CD8-positive, alpha-beta memory T cell (primary cell): ENCODE measurements around the gene SHISA6. TPM values are rescaled to one million over a fixed set of nuclear protein-coding genes. Genes with fewer than 3 reads are reported as not detected.

Experiments used
- CTCF ChIA-PET: fragments of 350-600 bp; sonication (Branson Sonifier 250); formaldehyde crosslinking; loops from one replicate; lab custom pipeline; 2021; ENCODE audit warnings: antibody characterized with exemption; lab: Charles Lee
- POLR2A ChIA-PET: fragments of 350-600 bp; sonication (Branson Sonifier 250); formaldehyde crosslinking; loops from one replicate; lab custom pipeline; 2021; ENCODE audit warnings: antibody characterized with exemption; lab: Charles Lee
- DNase-seq, 5 donors: peaks; one replicate each; pipeline versions ENCODE4 v3.0.0 to v3.0.0-alpha.2; 2020 to 2022; ENCODE audit warnings: mixed read lengths in 1 of 5
- H3K27ac ChIP-seq: one replicate; pipeline ENCODE4 v1.7.0; 2013; ENCODE audit warnings: low read depth, mild to moderate bottlenecking, low read length, moderate library complexity
- H3K27me3 ChIP-seq: 2 replicates; pipeline ENCODE4 v1.7.0; 2013; ENCODE audit warnings: low read length, mild to moderate bottlenecking; ENCODE audit not compliant: insufficient read depth, poor library complexity, severe bottlenecking
- H3K36me3 ChIP-seq: 2 replicates; pipeline ENCODE4 v1.7.0; 2013; ENCODE audit warnings: mild to moderate bottlenecking, low read length, moderate library complexity; ENCODE audit not compliant: insufficient read depth
- H3K4me1 ChIP-seq: 2 replicates; pipeline ENCODE4 v1.7.0; 2013; ENCODE audit warnings: mild to moderate bottlenecking, low read length, moderate library complexity; ENCODE audit not compliant: insufficient read depth
- H3K4me3 ChIP-seq: 2 replicates; pipeline ENCODE4 v1.7.0; 2013; ENCODE audit warnings: mild to moderate bottlenecking, low read length
- H3K9me3 ChIP-seq: 2 replicates; pipeline ENCODE4 v1.7.0; 2013; ENCODE audit warnings: mild to moderate bottlenecking, low read length
- H3K27ac Mint-ChIP-seq, 8 donors: one replicate each; pipeline ENCODE4 v1.8.0; 2020 to 2021; ENCODE audit warnings: mixed read lengths in 8 of 8, mild to moderate bottlenecking in 6 of 8, inconsistent platforms in 3 of 8, moderate library complexity in 3 of 8
- H3K27me3 Mint-ChIP-seq, 2 donors: one replicate each; pipeline ENCODE4 v1.8.0; 2020 to 2021; ENCODE audit warnings: mixed read lengths in 2 of 2, mild to moderate bottlenecking in 1 of 2, moderate library complexity in 1 of 2
- H3K36me3 Mint-ChIP-seq, 3 donors: one replicate each; pipeline ENCODE4 v1.8.0; 2020 to 2021; ENCODE audit warnings: mixed read lengths in 3 of 3, inconsistent platforms in 1 of 3, mild to moderate bottlenecking in 1 of 3
- H3K4me1 Mint-ChIP-seq, 3 donors: one replicate each; pipeline ENCODE4 v1.8.0; 2020 to 2021; ENCODE audit warnings: mixed read lengths in 3 of 3, inconsistent platforms in 1 of 3, mild to moderate bottlenecking in 1 of 3
- H3K4me3 Mint-ChIP-seq, 7 donors: one replicate each; pipeline ENCODE4 v1.8.0; 2020 to 2021; ENCODE audit warnings: mixed read lengths in 7 of 7, mild to moderate bottlenecking in 6 of 7, moderate library complexity in 4 of 7, inconsistent platforms in 2 of 7
- H3K9me3 Mint-ChIP-seq, 5 donors: one replicate each; pipeline ENCODE4 v1.8.0; 2020 to 2022; ENCODE audit warnings: mixed read lengths in 5 of 5, mild to moderate bottlenecking in 3 of 5, moderate library complexity in 2 of 5, inconsistent platforms in 1 of 5
- polyA plus RNA-seq: library from polyadenylated mRNA; unstranded; fragments of 300-500 nt; fragmentation: Illumina TruSeq; gene quantifications from one replicate; pipeline ENCODE4 v1.2.3, GENCODE V29; 2021
- total RNA-seq, 2 experiments: library from RNA; stranded (reverse); gene quantifications; one replicate each; pipeline ENCODE4 v1.2.3, GENCODE V29; 2021

SHISA6 gene
- total and polyA plus RNA-seq, 3 experiments from 2014 or later: not detected

- H3K27me3 ChIP-seq: no peaks in the 10 kb centered on the region
- H3K27ac ChIP-seq: no peak overlapping the region
- DNase-seq: no peak
- CTCF ChIA-PET: no interaction called here
- no peak overlapping the region for H3K27ac Mint-ChIP-seq
- H3K4me3 Mint-ChIP-seq: no peak overlapping the region
- H3K9me3 ChIP-seq: no peaks in the 10 kb centered on the region
- peaks cover 0 to 2% of the 10 kb centered on the region in 2 donors for H3K27me3 Mint-ChIP-seq
- no peaks in the 10 kb centered on the region for H3K4me1 ChIP-seq
- no peaks in the 10 kb centered on the region for H3K36me3 ChIP-seq
- POLR2A ChIA-PET: no interaction called here
- peaks cover 0 to 6% (median 3%) of the 10 kb centered on the region in 5 donors for H3K9me3 Mint-ChIP-seq
- H3K4me3 ChIP-seq: no peak overlapping the region
- H3K36me3 Mint-ChIP-seq: no peaks in the 10 kb centered on the region
- no peaks in the 10 kb centered on the region for H3K4me1 Mint-ChIP-seq
Observed at GRCh38 chr17:11340803-11341202, 99.8 kb downstream of the SHISA6 start.

- CTCF ChIA-PET: no interaction called here
- POLR2A ChIA-PET: no interaction called here
- H3K4me3 ChIP-seq: no peak overlapping the region
- DNase-seq: no peak
- no peak overlapping the region for H3K27ac ChIP-seq
- Mint-ChIP-seq H3K4me3 (no peak overlapping the region), H3K27me3 (peaks cover 0 to 2% of the 10 kb centered on the region in 2 donors), H3K36me3 (no peaks in the 10 kb centered on the region), H3K9me3 (peaks cover 0 to 4% (median 3%) of the 10 kb centered on the region in 5 donors), H3K27ac (no peak overlapping the region), H3K4me1 (no peaks in the 10 kb centered on the region)
- H3K27me3 ChIP-seq: no peaks in the 10 kb centered on the region
- H3K36me3 ChIP-seq: no peaks in the 10 kb centered on the region
- no peaks in the 10 kb centered on the region for H3K9me3 ChIP-seq
- no peaks in the 10 kb centered on the region for H3K4me1 ChIP-seq
Observed at GRCh38 chr17:11342138-11342537, 101.1 kb downstream of the SHISA6 start.

- no peak overlapping the region for H3K4me3 ChIP-seq
- H3K9me3 Mint-ChIP-seq: peaks cover 0 to 13% (median 3%) of the 10 kb centered on the region in 5 donors
Observed at GRCh38 chr17:11349106-11349505, 108.1 kb downstream of the SHISA6 start.

DNA sequence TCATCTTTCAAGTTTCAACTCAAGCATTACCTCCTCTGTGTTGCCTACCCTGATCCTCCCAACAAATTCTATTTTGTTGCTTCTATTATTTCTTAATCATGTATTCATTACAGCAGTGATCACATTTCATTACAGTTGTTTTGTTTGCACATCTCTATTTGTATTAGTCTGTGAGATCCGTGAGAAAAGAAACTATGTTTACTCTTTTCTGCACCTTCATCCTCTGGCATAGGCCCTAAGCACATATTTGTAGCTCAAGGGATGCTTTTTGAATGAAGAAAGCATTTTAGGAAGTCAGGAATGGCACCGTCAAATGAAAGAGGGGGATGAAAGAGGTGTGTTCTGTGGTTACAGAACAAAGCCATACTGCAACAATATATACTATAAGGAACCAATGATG lies 110.5 kb downstream of the SHISA6 start:
- Mint-ChIP-seq H3K9me3 (peaks cover 0 to 20% (median 5%) of the 10 kb centered on the region in 5 donors), H3K4me1 (no peaks in the 10 kb centered on the region), H3K36me3 (no peaks in the 10 kb centered on the region), H3K4me3 (no peak overlapping the region), H3K27me3 (no peaks in the 10 kb centered on the region), H3K27ac (no peak overlapping the region)
- ChIA-PET CTCF (no interaction called here), POLR2A (no interaction called here)
- Histone ChIP-seq H3K27ac (no peak overlapping the region), H3K9me3 (no peaks in the 10 kb centered on the region), H3K4me1 (no peaks in the 10 kb centered on the region), H3K36me3 (no peaks in the 10 kb centered on the region), H3K4me3 (no peak overlapping the region), H3K27me3 (no peaks in the 10 kb centered on the region)
- no peak for DNase-seq

More at GRCh38 chr17:11349106-11349505, 108.1 kb downstream of the SHISA6 start:
- ChIA-PET POLR2A (no interaction called here), CTCF (no interaction called here)
- Mint-ChIP-seq H3K27me3 (no peaks in the 10 kb centered on the region), H3K27ac (no peak overlapping the region), H3K36me3 (no peaks in the 10 kb centered on the region), H3K4me3 (no peak overlapping the region), H3K4me1 (no peaks in the 10 kb centered on the region)
- no peak overlapping the region for H3K27ac ChIP-seq
- no peaks in the 10 kb centered on the region for H3K9me3 ChIP-seq
- H3K36me3 ChIP-seq: no peaks in the 10 kb centered on the region
- H3K27me3 ChIP-seq: no peaks in the 10 kb centered on the region
- H3K4me1 ChIP-seq: no peaks in the 10 kb centered on the region
- DNase-seq: no peak

DNA sequence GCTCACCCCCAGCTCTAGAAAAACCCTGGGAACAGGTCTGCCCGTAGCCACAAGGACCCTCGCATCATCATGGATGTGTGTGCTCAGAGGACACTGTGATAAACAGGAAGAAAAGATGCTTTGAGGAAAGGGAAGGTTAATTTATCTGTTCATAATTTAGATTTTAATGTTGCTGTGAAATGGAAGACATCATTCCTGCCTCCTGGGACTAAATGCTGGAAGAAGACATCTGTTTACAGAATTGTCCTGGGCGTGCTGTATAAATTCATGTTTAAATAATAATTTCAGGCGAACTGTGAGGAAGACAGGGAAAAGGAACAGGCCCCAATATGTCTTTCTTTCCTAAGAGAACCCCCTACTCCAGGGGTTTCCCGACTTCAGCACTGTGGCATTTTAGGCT lies 112.6 kb downstream of the SHISA6 start:
- no peak overlapping the region for H3K27ac ChIP-seq
- no peaks in the 10 kb centered on the region for H3K9me3 ChIP-seq
- H3K4me3 ChIP-seq: no peak overlapping the region
- DNase-seq: no peak
- no peaks in the 10 kb centered on the region for H3K36me3 ChIP-seq
- CTCF ChIA-PET: no interaction called here
- no peak overlapping the region for H3K27ac Mint-ChIP-seq
- POLR2A ChIA-PET: no interaction called here
- no peaks in the 10 kb centered on the region for H3K36me3 Mint-ChIP-seq
- H3K4me1 ChIP-seq: no peaks in the 10 kb centered on the region
- no peaks in the 10 kb centered on the region for H3K4me1 Mint-ChIP-seq
- no peaks in the 10 kb centered on the region for H3K27me3 ChIP-seq
- H3K27me3 Mint-ChIP-seq: no peaks in the 10 kb centered on the region
- no peak overlapping the region for H3K4me3 Mint-ChIP-seq
- H3K9me3 Mint-ChIP-seq: peaks cover 0 to 19% (median 5%) of the 10 kb centered on the region in 5 donors

GRCh38 chr17:11356371-11356770 lies 115.4 kb downstream of the SHISA6 start:
- no peak for DNase-seq
- H3K27ac ChIP-seq: no peak overlapping the region

DNA sequence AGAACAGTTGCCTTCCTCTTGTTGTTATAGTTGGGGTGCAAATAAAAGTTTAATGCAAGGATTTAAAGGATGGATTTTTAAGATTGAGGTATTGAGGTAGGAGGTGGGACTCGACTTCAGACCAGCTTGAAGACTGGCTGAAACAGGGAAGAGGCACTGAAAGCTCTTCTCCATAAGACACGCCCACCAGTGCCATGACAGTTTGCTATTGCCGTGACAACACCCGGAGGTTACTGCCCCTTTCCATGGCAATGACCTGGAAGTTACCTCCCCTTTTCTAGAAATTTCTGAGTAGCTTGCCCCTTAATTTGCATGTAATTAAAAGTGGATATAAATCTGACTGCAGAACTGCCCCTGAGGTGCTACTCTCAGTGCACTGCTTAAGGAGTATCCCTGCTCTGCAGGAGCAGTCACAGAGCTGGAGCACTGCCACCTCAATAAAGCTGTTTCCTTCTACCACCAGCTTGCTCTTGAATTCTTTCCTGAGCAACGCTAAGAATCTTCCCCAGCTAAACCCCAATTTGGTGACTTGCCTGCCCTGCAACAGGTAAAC lies 122.6 kb downstream of the SHISA6 start:
- peaks cover 0 to 6% (median 3%) of the 10 kb centered on the region in 5 donors for H3K9me3 Mint-ChIP-seq
- no peak overlapping the region for H3K4me3 Mint-ChIP-seq
- no peaks in the 10 kb centered on the region for H3K36me3 Mint-ChIP-seq
- H3K36me3 ChIP-seq: no peaks in the 10 kb centered on the region
- no peak overlapping the region for H3K27ac ChIP-seq
- no peak overlapping the region for H3K4me3 ChIP-seq
- ChIA-PET CTCF (no interaction called here), POLR2A (no interaction called here)
- H3K9me3 ChIP-seq: no peaks in the 10 kb centered on the region
- no peak overlapping the region for H3K27ac Mint-ChIP-seq
- H3K27me3 Mint-ChIP-seq: no peaks in the 10 kb centered on the region
- H3K4me1 ChIP-seq: no peaks in the 10 kb centered on the region
- H3K27me3 ChIP-seq: no peaks in the 10 kb centered on the region
- no peak for DNase-seq
- no peaks in the 10 kb centered on the region for H3K4me1 Mint-ChIP-seq

More at GRCh38 chr17:11356371-11356770, 115.4 kb downstream of the SHISA6 start:
- no peaks in the 10 kb centered on the region for H3K27me3 ChIP-seq
- Mint-ChIP-seq H3K27me3 (no peaks in the 10 kb centered on the region), H3K9me3 (peaks cover 0 to 17% (median 4%) of the 10 kb centered on the region in 5 donors), H3K4me1 (no peaks in the 10 kb centered on the region), H3K36me3 (no peaks in the 10 kb centered on the region), H3K27ac (no peak overlapping the region), H3K4me3 (no peak overlapping the region)
- no peaks in the 10 kb centered on the region for H3K9me3 ChIP-seq
- no peak overlapping the region for H3K4me3 ChIP-seq
- no peaks in the 10 kb centered on the region for H3K4me1 ChIP-seq
- no peaks in the 10 kb centered on the region for H3K36me3 ChIP-seq
- POLR2A ChIA-PET: no interaction called here
- CTCF ChIA-PET: no interaction called here

DNA sequence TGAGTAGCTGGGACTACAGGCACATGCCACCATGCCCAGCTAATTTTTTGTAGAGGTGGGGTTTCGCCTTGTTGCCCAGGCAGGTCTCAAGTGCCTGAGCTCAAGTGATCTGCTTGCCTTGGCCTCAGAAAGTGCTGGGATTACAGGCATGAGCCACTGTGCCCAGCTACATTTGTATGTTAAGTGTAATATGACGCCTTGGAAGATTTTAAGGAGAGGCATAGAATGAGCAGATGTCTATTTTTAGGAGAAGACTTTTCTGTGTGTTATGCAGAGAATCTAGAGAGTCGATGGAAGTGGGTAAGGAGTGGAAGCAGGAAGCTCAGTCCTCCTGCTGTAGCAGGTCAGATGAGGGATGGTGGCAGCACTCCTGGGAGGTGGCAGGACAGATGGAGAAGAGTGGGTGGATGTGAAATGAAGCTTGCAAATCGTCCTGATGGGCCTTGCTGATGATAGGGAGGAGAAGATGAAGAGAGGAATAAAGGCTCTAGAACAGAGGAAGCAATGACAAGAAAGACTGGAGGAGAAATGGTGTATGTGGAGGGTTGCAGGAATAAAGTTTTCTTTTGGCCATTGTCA lies 125.3 kb downstream of the SHISA6 start:
- H3K27me3 Mint-ChIP-seq: no peaks in the 10 kb centered on the region
- CTCF ChIA-PET: no interaction called here
- no peak overlapping the region for H3K27ac Mint-ChIP-seq
- DNase-seq: no peak
- no peaks in the 10 kb centered on the region for H3K27me3 ChIP-seq
- H3K36me3 ChIP-seq: no peaks in the 10 kb centered on the region
- peaks cover 0 to 6% (median 3%) of the 10 kb centered on the region in 5 donors for H3K9me3 Mint-ChIP-seq
- no peaks in the 10 kb centered on the region for H3K36me3 Mint-ChIP-seq
- H3K4me1 Mint-ChIP-seq: no peaks in the 10 kb centered on the region
- POLR2A ChIA-PET: no interaction called here
- no peak overlapping the region for H3K4me3 ChIP-seq
- H3K27ac ChIP-seq: no peak overlapping the region
- H3K9me3 ChIP-seq: no peaks in the 10 kb centered on the region
- no peak overlapping the region for H3K4me3 Mint-ChIP-seq
- H3K4me1 ChIP-seq: no peaks in the 10 kb centered on the region
